ENCODE data around the gene CLCN7. TPM values are rescaled to one million over a fixed set of nuclear protein-coding genes. Genes with fewer than 3 reads are reported as not detected.

The CLCN7 gene
- total and polyA plus RNA-seq, 9 of the 15 experiments (the other 6 are each of a cell fraction or from before 2014, with no cell fraction given): 0.06 to 126 (median 18.7) TPM

DNA sequence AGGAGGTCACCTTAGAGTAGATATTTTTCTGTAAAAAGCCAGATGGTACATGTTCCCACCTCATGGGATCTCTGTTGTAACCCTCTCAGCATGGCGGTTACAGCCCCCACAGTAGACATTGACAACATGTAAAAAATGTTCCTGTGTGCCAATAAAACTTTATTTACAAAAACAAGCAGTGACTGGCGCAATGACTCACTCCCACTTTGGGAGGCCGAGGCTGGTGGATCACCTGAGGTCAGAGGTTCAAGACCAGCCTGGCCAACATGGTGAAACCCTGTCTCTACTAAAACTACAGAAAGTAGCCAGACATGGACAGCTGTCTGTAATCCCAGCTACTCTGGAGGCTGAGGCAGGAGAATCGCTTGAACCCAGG lies 35.1 kb downstream of the CLCN7 start (continued):
- TF ChIP-seq, protein P1, sequence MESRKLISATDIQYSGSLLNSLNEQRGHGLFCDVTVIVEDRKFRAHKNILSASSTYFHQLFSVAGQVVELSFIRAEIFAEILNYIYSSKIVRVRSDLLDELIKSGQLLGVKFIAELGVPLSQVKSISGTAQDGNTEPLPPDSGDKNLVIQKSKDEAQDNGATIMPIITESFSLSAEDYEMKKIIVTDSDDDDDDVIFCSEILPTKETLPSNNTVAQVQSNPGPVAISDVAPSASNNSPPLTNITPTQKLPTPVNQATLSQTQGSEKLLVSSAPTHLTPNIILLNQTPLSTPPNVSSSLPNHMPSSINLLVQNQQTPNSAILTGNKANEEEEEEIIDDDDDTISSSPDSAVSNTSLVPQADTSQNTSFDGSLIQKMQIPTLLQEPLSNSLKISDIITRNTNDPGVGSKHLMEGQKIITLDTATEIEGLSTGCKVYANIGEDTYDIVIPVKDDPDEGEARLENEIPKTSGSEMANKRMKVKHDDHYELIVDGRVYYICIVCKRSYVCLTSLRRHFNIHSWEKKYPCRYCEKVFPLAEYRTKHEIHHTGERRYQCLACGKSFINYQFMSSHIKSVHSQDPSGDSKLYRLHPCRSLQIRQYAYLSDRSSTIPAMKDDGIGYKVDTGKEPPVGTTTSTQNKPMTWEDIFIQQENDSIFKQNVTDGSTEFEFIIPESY (CRISPR knock-in tag; IDR thresholded peaks at IDR 0.05): peak; percentile 12; the same call in 1 of the 2 replicates
- peak; percentile 44; the same call in 1 of the 2 replicates for TF ChIP-seq JUND (IDR thresholded peaks at IDR 0.05; ENCODE audit: borderline replicate concordance, low read depth, low read length)
- 0 out of 3 replicates have a peak, but pooled peaks have one; percentile 13 for TF ChIP-seq JUND (tag; IDR thresholded peaks at IDR 0.05; ENCODE audit: borderline replicate concordance, low read depth, low read length)

DNA sequence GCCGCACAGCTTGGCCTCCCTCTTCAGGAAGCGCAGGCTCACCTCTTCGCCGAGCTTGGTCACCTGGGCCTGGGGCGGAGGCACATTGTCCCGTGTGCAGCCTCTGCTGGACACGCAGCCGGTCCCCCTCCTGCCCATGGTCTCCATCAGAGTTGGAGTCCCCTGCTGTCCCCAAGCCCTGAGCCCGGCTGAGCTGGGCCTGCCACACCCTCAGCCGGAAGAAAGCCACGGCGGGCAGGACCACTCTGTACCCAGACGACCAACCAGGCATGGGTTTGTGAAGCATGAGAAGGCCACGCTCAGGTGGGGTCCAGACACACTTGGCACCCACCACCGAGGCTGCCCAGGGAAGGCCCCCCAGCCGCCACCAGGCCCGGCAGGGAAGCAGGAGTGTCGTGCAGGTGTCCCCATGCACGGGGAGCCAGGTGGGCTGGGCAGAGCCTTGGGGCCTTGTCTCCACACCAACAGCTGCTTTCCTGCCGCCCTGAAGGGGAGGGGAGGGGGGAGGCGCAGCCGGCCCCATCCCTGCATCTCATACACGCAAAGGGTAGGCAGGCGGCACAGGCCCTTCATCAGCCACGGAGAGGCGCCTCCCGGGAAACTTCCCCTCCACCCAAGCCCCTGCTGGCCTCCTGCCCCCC lies 35.6 kb downstream of the CLCN7 start:
- ChIA-PET POLR2A (interaction anchor here (1.0 to 1.6 kb wide), 2 partner anchors 23 to 31 kb away, joined by 3 to 4 read pairs; no protein-coding TSS in a partner anchor), CTCF (ENCODE audit: low intra/inter-chr PET ratio) (no interaction called here)
- Histone ChIP-seq H3K4me1 (replicated peaks in 1 of 2; ENCODE audit: control insufficient read depth in 2 of 2, insufficient read depth in 2 of 2, low read length in 2 of 2) (peaks cover 0 to 70% of the 10 kb centered on the region in 2 experiments; a peak in 3 of 5 replicates), H3K36me3 (ENCODE audit: control insufficient read depth, insufficient read depth, low read length) (no peaks in the 10 kb centered on the region), H3K79me2 (ENCODE audit: control insufficient read depth, insufficient read depth, low read length) (no peaks in the 10 kb centered on the region), H3K9me1 (ENCODE audit: control insufficient read depth, insufficient read depth, low read length) (no peaks in the 10 kb centered on the region), H3K27me3 (ENCODE audit: control insufficient read depth in 2 of 2, insufficient read depth in 2 of 2, low read length in 2 of 2) (no peaks in the 10 kb centered on the region), H3K9me3 (replicated peaks; ENCODE audit: control insufficient read depth, insufficient read depth, low read depth, low read length) (no peaks in the 10 kb centered on the region), H3K4me2 (ENCODE audit: insufficient read depth, low read length) (no peak overlapping the region), H2AFZ (ENCODE audit: low read depth, low read length) (no peak overlapping the region), H3K9ac (ENCODE audit: insufficient read depth in 1 of 2, low read depth in 2 of 2, low read length in 2 of 2) (no peak overlapping the region; a peak in 1 of 4 replicates), H4K20me1 (replicated peaks; ENCODE audit: control insufficient read depth, insufficient read depth, low read length) (no peaks in the 10 kb centered on the region), H3K27ac (ENCODE audit: extremely low read depth, low read depth, low read length) (no peak overlapping the region), H3K4me3 (no peak overlapping the region)
- no TSS peak for BruUV-seq (replicated peaks)
- ATAC-seq (no peak), DNase-seq (ENCODE audit: extremely low read depth in 1 of 4, low spot score in 3 of 4) (no peak), FAIRE-seq (no peak)
- 69% methylated on average over 23 of the region's 27 CpGs for WGBS (ENCODE audit: insufficient coverage, low coverage, missing lambda C conversion rate)
- intact Hi-C loops (cut with micrococcal nuclease) (no loop called here), in situ Hi-C loops (cut with MboI) (no loop called here)
- TF ChIP-seq TRIM28 (IDR thresholded peaks at IDR 0.05): no peak
- TF ChIP-seq BRD4 (IDR thresholded peaks at IDR 0.05): no peak
- no peak for TF ChIP-seq FOS (IDR thresholded peaks at IDR 0.05; ENCODE audit: extremely low read depth, insufficient read length)
- TF ChIP-seq HCFC1 (IDR thresholded peaks at IDR 0.05; ENCODE audit: low read depth, low read length): no peak
- no peak for TF ChIP-seq ELF1 (tag; IDR thresholded peaks at IDR 0.05)
- no peak for TF ChIP-seq KLF13 (tag; IDR thresholded peaks at IDR 0.05; ENCODE audit: borderline replicate concordance, low read depth)
- TF ChIP-seq, protein P2, sequence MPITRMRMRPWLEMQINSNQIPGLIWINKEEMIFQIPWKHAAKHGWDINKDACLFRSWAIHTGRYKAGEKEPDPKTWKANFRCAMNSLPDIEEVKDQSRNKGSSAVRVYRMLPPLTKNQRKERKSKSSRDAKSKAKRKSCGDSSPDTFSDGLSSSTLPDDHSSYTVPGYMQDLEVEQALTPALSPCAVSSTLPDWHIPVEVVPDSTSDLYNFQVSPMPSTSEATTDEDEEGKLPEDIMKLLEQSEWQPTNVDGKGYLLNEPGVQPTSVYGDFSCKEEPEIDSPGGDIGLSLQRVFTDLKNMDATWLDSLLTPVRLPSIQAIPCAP (CRISPR knock-in tag; IDR thresholded peaks at IDR 0.05; ENCODE audit: borderline replicate concordance): no peak
- no peak for TF ChIP-seq ZNF584 (CRISPR knock-in tag; IDR thresholded peaks at IDR 0.05; ENCODE audit: low read depth)
- TF ChIP-seq CBFA2T3 (IDR thresholded peaks at IDR 0.05): no peak
- no peak for TF ChIP-seq KHSRP (IDR thresholded peaks at IDR 0.05)
- TF ChIP-seq, protein P3, sequence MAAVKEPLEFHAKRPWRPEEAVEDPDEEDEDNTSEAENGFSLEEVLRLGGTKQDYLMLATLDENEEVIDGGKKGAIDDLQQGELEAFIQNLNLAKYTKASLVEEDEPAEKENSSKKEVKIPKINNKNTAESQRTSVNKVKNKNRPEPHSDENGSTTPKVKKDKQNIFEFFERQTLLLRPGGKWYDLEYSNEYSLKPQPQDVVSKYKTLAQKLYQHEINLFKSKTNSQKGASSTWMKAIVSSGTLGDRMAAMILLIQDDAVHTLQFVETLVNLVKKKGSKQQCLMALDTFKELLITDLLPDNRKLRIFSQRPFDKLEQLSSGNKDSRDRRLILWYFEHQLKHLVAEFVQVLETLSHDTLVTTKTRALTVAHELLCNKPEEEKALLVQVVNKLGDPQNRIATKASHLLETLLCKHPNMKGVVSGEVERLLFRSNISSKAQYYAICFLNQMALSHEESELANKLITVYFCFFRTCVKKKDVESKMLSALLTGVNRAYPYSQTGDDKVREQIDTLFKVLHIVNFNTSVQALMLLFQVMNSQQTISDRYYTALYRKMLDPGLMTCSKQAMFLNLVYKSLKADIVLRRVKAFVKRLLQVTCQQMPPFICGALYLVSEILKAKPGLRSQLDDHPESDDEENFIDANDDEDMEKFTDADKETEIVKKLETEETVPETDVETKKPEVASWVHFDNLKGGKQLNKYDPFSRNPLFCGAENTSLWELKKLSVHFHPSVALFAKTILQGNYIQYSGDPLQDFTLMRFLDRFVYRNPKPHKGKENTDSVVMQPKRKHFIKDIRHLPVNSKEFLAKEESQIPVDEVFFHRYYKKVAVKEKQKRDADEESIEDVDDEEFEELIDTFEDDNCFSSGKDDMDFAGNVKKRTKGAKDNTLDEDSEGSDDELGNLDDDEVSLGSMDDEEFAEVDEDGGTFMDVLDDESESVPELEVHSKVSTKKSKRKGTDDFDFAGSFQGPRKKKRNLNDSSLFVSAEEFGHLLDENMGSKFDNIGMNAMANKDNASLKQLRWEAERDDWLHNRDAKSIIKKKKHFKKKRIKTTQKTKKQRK (IDR thresholded peaks at IDR 0.05; ENCODE audit: borderline replicate concordance, low read depth, low read length): no peak
- TF ChIP-seq GTF2F1 (IDR thresholded peaks at IDR 0.05; ENCODE audit: low read depth, low read length): no peak
- TF ChIP-seq DACH1 (IDR thresholded peaks at IDR 0.05; ENCODE audit: partially characterized antibody): no peak

All from K562 (cell line).